Stimulated activated CD4-positive, alpha-beta T cell treated with anti-CD3 and anti-CD28 coated beads, Interleukin-4, amount 100 ng/mL, for 48 hours (primary cell): ENCODE measurements around the gene EPM2A.

ENCODE experiments used
- DNase-seq, 2 donors: peaks; one replicate each; pipeline ENCODE4 v3.0.0-alpha.2; 2020; ENCODE audit warnings: low read depth in 2 of 2

The EPM2A gene

DNA sequence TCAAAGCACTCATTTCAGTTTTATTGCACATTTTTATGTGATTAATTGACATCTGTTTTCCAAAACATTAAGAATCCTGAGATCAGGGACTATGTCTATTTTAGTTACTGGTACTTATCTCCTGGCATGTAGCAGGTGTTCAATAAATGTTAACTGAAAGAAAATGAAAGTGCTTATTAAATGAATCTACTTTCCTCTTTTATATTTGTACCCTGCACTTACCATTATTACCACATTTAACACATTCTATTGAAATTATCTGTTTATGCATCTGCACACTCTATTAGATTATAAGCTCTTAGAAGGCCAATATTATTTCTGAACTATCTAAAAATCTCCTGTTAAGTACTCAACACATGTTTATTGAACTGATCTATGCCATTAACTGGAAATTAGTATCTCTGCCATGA is 131.9 kb downstream of the EPM2A start:
- DNase-seq, result no peak

DNA sequence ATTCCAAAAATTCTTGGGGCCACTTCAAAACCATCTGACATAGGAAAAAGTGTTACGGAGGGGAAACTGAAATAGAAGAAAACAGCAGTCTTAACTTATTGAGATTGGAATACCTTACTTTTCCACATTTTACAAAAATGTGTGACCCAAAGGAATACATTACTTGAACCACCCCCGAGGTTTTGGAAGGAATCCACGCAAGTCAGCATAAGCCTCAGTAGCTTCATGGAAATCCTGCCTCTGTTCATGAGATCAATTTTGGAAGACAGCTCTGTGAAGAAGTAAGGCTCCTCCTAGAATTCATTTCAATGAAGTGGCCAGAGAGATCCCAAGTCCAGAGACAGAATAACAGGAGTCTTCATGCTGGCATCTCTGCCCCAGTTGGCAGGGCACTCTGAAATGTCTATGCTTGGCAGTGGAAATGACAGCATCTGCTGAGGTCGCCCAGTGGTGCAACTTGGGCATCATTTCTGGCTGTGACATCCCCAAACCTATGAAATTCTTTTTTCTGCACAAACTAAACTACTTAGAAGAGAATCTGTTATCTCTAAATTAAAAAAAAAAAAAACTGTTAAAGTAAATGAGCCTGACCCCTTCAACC is 132.5 kb downstream of the EPM2A start:
- no peak for DNase-seq

DNA sequence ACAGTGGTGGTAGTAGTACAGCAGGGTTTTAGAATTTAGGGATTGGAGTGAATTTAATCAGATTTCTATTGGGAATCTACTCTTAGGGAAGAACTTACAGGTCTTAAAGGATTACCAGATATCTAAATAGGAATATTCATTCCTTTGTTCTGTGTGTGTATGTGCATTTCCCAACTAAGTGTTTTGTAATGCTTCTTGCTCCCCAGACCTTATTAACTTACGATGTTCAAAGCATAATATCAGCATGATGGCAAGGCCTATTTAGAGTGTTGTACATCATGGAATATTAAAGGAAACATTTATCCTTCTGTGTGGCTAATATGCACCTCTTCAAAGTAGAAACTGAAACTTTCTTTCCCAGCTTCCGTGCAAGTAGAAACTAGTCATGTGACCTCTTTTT is 133.9 kb downstream of the EPM2A start:
- DNase-seq, result no peak

DNA sequence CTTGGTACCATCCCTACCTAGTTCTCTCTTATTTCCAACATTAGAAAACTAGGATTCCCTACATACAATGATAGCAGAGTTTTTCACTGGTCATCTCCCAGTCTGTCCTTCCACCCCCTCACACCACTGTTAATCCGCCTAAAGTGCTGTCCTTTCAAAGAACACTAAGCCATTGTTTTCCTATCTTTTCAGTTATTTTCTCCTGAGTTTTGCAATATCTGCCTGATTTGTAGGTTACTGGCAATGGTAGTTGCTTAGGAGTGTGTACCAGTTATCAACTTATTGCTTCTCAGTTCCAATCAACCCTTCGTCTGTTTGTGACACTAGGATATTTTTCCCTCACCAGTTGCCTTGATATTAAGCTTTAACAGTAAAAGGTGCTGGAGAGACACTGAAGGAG is 135.0 kb downstream of the EPM2A start:
- DNase-seq, result no peak

DNA sequence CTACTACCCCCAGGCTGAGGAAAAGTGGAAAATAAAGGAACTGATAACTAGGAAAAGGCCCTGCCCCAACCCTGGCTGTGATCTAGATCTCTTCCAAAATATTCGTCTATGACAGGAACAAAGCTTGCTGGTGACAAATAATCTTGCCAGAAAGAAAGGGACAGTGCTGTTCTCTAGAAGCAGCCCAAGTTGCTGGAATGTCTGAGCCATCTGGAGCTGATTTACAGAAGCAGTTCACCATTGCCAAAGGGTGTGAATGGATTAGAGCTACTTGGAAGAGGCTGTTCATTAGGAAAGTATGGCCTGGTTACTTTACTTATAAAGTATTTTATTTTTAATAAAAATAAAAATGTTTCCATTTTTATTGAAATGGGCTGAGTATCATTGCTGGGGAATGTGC is 146.3 kb downstream of the EPM2A start:
- no peak for DNase-seq

DNA sequence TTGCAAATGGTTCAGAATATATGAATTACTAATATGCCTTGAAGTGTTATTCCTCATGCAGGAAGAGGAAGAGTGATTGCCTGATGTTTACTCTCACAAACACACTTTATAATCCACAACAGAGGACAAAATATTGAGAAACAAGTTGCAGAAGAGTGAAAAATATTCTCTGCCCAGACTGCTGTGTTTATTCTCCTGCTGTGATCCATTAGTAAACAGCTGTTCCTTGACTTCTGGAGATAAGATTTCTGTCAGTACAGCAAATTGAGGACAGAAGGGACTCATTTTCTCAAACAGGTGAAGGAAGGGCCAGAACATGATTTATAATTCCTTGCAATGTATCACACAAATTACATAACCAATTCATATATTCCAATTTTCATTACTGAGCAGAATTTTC is 148.0 kb downstream of the EPM2A start:
- DNase-seq, result no peak

DNA sequence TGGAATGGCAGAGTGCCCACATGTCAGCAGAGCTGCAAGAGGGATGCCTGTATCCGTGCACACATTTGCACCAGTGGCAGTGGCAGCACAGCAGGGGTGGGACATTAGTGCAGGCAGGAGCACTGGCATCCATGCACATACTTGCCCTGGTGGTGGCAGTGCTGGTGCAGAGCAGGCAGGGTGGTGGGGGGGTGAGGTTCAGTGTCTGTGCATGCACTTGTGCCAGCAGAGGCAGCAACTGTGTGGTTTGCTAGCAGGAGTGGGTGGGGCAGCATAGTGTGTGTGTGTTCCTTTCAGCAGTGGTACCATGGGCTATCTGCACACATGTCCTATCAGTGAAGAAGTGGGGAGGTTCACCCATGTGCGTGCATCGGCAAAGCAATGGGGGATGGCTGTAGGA is 151.6 kb downstream of the EPM2A start:
- DNase-seq, result no peak
